Astrocyte (in vitro differentiated cells and primary cell): ENCODE measurements around the gene BARX1.

Source experiments
- EZH2 ChIP-seq: IDR thresholded peaks from 2 replicates; pipeline ENCODE4 v1.6.1; 2012; ENCODE audit warnings: mild to moderate bottlenecking, low read length, inconsistent platforms; ENCODE audit not compliant: insufficient read depth
- TF ChIP-seq, protein P1 (sequence below): IDR thresholded peaks from 2 replicates; pipeline ENCODE4 v1.5.1; 2011; ENCODE audit warnings: low read depth, mild to moderate bottlenecking, inconsistent platforms, low read length, moderate library complexity; ENCODE audit not compliant: insufficient read depth

GRCh38 chr9:94002316-94003140 lies 47.4 kb upstream of the BARX1 start:
- TF ChIP-seq EZH2: no peak
- TF ChIP-seq, protein P1, sequence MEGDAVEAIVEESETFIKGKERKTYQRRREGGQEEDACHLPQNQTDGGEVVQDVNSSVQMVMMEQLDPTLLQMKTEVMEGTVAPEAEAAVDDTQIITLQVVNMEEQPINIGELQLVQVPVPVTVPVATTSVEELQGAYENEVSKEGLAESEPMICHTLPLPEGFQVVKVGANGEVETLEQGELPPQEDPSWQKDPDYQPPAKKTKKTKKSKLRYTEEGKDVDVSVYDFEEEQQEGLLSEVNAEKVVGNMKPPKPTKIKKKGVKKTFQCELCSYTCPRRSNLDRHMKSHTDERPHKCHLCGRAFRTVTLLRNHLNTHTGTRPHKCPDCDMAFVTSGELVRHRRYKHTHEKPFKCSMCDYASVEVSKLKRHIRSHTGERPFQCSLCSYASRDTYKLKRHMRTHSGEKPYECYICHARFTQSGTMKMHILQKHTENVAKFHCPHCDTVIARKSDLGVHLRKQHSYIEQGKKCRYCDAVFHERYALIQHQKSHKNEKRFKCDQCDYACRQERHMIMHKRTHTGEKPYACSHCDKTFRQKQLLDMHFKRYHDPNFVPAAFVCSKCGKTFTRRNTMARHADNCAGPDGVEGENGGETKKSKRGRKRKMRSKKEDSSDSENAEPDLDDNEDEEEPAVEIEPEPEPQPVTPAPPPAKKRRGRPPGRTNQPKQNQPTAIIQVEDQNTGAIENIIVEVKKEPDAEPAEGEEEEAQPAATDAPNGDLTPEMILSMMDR: peak; percentile 62
